Mammary epithelial cell (primary cell): ENCODE results near the gene GPR143.

Experiments used
- CTCF ChIP-seq, 2 donors: IDR thresholded peaks in 1 of 2; conservative IDR thresholded peaks in 1 of 2; 2 replicates each; pipeline ENCODE4 v1.5.1; 2011 to 2012; ENCODE audit warnings: inconsistent platforms in 2 of 2, low read length in 2 of 2, mild to moderate bottlenecking in 2 of 2, control low read depth in 1 of 2, low read depth in 1 of 2; ENCODE audit not compliant: insufficient read depth in 1 of 2; ENCODE audit errors: extremely low read depth in 1 of 2
- EZH2 ChIP-seq: IDR thresholded peaks from 2 replicates; pipeline ENCODE4 v1.6.1; 2012; ENCODE audit warnings: low read length, inconsistent platforms, borderline replicate concordance

GRCh38 chrX:9710332-9710731 is 55.3 kb downstream of the GPR143 start:
- no peak for TF ChIP-seq CTCF (conservative IDR thresholded peaks at IDR 0.05 in 1 of 2, IDR thresholded peaks at IDR 0.05 in 1 of 2; ENCODE audit: extremely low read depth in 1 of 2, insufficient read depth in 1 of 2, low read depth in 1 of 2, low read length in 2 of 2)
- TF ChIP-seq EZH2: no peak
